Liver (tissue), 9 donors: ENCODE measurements around the gene TNFSF15. TPM values are rescaled to one million over a fixed set of nuclear protein-coding genes. Genes with fewer than 3 reads are reported as not detected.

Experiments used
- DNase-seq: peaks from one replicate; pipeline ENCODE4 v3.0.0-alpha.2; 2017; ENCODE audit warnings: low spot score
- H3K27ac ChIP-seq, 2 donors: one replicate each; pipeline ENCODE4 v1.7.0; 2013; ENCODE audit warnings: inconsistent platforms in 2 of 2, low read length in 2 of 2, control low read depth in 1 of 2, low read depth in 1 of 2, mild to moderate bottlenecking in 1 of 2
- H3K27me3 ChIP-seq, 4 donors: one replicate each; pipeline versions ENCODE4 v1.6.1 to v1.7.0; 2013; ENCODE audit warnings: low read length in 3 of 4, inconsistent platforms in 1 of 4, mild to moderate bottlenecking in 1 of 4, moderate library complexity in 1 of 4; ENCODE audit not compliant: control insufficient read depth in 4 of 4, insufficient read depth in 4 of 4
- H3K36me3 ChIP-seq, 4 donors: one replicate each; pipeline versions ENCODE4 v1.6.1 to v1.7.0; 2013; ENCODE audit warnings: low read length in 3 of 4, mild to moderate bottlenecking in 3 of 4, low read depth in 1 of 4, moderate library complexity in 1 of 4; ENCODE audit not compliant: control insufficient read depth in 4 of 4, insufficient read depth in 3 of 4
- H3K4me1 ChIP-seq, 4 donors: one replicate each; pipeline versions ENCODE4 v1.6.1 to v1.7.0; 2013; ENCODE audit warnings: low read length in 3 of 4, mild to moderate bottlenecking in 3 of 4, moderate library complexity in 1 of 4; ENCODE audit not compliant: control insufficient read depth in 4 of 4, insufficient read depth in 4 of 4
- H3K4me3 ChIP-seq, 3 donors: one replicate each; pipeline versions ENCODE4 v1.6.1 to v1.7.0; 2013; ENCODE audit warnings: low read length in 3 of 3, control low read depth in 1 of 3, low read depth in 1 of 3, mild to moderate bottlenecking in 1 of 3
- H3K9ac ChIP-seq, 2 donors: one replicate each; pipeline ENCODE4 v1.7.0; 2013; ENCODE audit warnings: low read length in 2 of 2, mild to moderate bottlenecking in 2 of 2, moderate library complexity in 2 of 2, control low read depth in 1 of 2, low read depth in 1 of 2
- H3K9me3 ChIP-seq, 4 donors: one replicate each; pipeline versions ENCODE4 v1.6.1 to v1.7.0; 2013; ENCODE audit warnings: low read length in 3 of 4; ENCODE audit not compliant: control insufficient read depth in 4 of 4
- EGR1 ChIP-seq, 2 donors: IDR thresholded peaks; 2 replicates each; pipeline ENCODE4 v1.6.1; 2016 to 2018; ENCODE audit warnings: antibody characterized with exemption in 2 of 2, low read depth in 2 of 2
- FOXA1 ChIP-seq: IDR thresholded peaks from 2 replicates; pipeline ENCODE4 v1.6.1; 2016; ENCODE audit warnings: antibody characterized with exemption
- FOXA2 ChIP-seq: IDR thresholded peaks from 2 replicates; pipeline ENCODE4 v1.6.1; 2016; ENCODE audit warnings: antibody characterized with exemption
- GABPA ChIP-seq, 2 donors: IDR thresholded peaks in 1 of 2; conservative IDR thresholded peaks in 1 of 2; 2 replicates each; pipeline ENCODE4 v1.6.1; 2016; ENCODE audit warnings: antibody characterized with exemption in 2 of 2, mild to moderate bottlenecking in 1 of 2, moderate library complexity in 1 of 2
- HNF4A ChIP-seq, 2 donors: conservative IDR thresholded peaks; 2 replicates each; pipeline ENCODE4 v1.6.1; 2016; ENCODE audit warnings: antibody characterized with exemption in 2 of 2, mild to moderate bottlenecking in 2 of 2
- HNF4G ChIP-seq: IDR thresholded peaks from 2 replicates; pipeline ENCODE4 v1.6.1; 2016; ENCODE audit warnings: antibody characterized with exemption
- NR2F2 ChIP-seq: IDR thresholded peaks from 2 replicates; pipeline ENCODE4 v1.6.1; 2016; ENCODE audit warnings: antibody characterized with exemption
- RAD21 ChIP-seq, 2 donors: IDR thresholded peaks; 2 replicates each; pipeline ENCODE4 v1.6.1; 2016; ENCODE audit warnings: antibody characterized with exemption in 2 of 2, mild to moderate bottlenecking in 2 of 2
- RXRA ChIP-seq, 2 donors: IDR thresholded peaks; 2 replicates each; pipeline ENCODE4 v1.6.1; 2017 to 2018; ENCODE audit warnings: antibody characterized with exemption in 2 of 2, mild to moderate bottlenecking in 1 of 2
- SP1 ChIP-seq: IDR thresholded peaks from 2 replicates; pipeline ENCODE4 v1.6.1; 2018; ENCODE audit warnings: antibody characterized with exemption, mild to moderate bottlenecking
- TAF1 ChIP-seq: conservative IDR thresholded peaks from 2 replicates; pipeline ENCODE4 v1.6.1; 2016; ENCODE audit warnings: antibody characterized with exemption, mild to moderate bottlenecking
- YY1 ChIP-seq: IDR thresholded peaks from 2 replicates; pipeline ENCODE4 v1.6.1; 2016; ENCODE audit warnings: antibody characterized with exemption, mild to moderate bottlenecking
- WGBS: extraction: QIAGEN DNeasy Blood & Tissue Kit; methylation state at CpG from one replicate; pipeline ENCODE4 v1.1.7; 2013; 5-methylcytosine and 5-hydroxymethylcytosine counted together
- polyA plus RNA-seq, 2 donors: library from polyadenylated mRNA; stranded (reverse) in 1 of 2; unstranded in 1 of 2; fragments of 200-250 nt in 1 of 2; fragments of >200 nt in 1 of 2; fragmentation: Nextera tagmentation in 1 of 2; extraction: Ambion mirVana in 1 of 2; gene quantifications; one replicate each; pipeline versions ENCODE4 v1.2.1 to v1.2.3, GENCODE V29; 2013 to 2015
- total RNA-seq, 2 donors: library from RNA; depleted of rRNA; stranded (reverse); fragments of >200 nt; gene quantifications; one replicate each; pipeline ENCODE4 v1.2.3, GENCODE V29; 2014
- TF ChIP-seq, protein P1 (sequence below): IDR thresholded peaks from 2 replicates; pipeline ENCODE4 v1.6.1; 2016; ENCODE audit warnings: antibody characterized with exemption, mild to moderate bottlenecking
- TF ChIP-seq, protein P2 (sequence below): IDR thresholded peaks from 2 replicates; pipeline ENCODE4 v1.6.1; 2016; ENCODE audit warnings: antibody characterized with exemption
- TF ChIP-seq, protein P3 (sequence below): IDR thresholded peaks from 2 replicates; pipeline ENCODE4 v1.6.1; 2016; ENCODE audit warnings: antibody characterized with exemption
- TF ChIP-seq, protein P4 (sequence below): IDR thresholded peaks from 2 replicates; pipeline ENCODE4 v1.6.1; 2016; ENCODE audit warnings: antibody characterized with exemption
- donor health status: healthy.
- donor health status: healthy.
- donor health status: healthy.
- donor health status: healthy.
- donor health status: healthy.

Gene TNFSF15
- total and polyA plus RNA-seq, 4 donors, result 0.01 to 0.42 (median 0.08) TPM; not detected in 1

DNA sequence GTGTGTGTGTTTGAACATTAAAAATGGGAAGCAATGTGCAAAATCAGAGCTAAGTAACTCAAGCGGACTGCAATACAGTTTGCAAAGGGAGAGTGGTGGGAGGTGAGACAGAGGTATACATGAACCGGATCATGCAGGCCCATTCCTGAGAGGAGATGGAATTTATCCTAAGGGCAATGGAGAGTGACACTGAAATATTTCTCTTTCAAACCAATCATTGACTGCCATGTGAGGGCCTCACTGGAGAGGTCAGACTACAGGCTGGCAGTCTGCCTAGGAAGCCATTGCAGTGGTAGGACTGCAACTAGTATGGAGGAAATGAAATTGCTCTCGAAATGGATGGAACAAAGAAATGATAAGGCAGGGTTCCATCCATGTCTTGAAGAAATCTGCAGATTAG, 34.8 kb downstream of the TNFSF15 start:
- Histone ChIP-seq H3K27me3 (no peaks in the 10 kb centered on the region), H3K36me3 (peaks cover 0 to 2% (median 0%) of the 10 kb centered on the region in 4 donors), H3K4me1 (no peaks in the 10 kb centered on the region), H3K9me3 (no peaks in the 10 kb centered on the region), H3K4me3 (no peak overlapping the region), H3K9ac (no peak overlapping the region), H3K27ac (no peak overlapping the region)
- WGBS, result 89% methylated on average over 3 of the region's 3 CpGs
- TF ChIP-seq FOXA2, result no peak
- no peak for TF ChIP-seq HNF4G
- no peak for TF ChIP-seq TAF1
- TF ChIP-seq, protein P1, sequence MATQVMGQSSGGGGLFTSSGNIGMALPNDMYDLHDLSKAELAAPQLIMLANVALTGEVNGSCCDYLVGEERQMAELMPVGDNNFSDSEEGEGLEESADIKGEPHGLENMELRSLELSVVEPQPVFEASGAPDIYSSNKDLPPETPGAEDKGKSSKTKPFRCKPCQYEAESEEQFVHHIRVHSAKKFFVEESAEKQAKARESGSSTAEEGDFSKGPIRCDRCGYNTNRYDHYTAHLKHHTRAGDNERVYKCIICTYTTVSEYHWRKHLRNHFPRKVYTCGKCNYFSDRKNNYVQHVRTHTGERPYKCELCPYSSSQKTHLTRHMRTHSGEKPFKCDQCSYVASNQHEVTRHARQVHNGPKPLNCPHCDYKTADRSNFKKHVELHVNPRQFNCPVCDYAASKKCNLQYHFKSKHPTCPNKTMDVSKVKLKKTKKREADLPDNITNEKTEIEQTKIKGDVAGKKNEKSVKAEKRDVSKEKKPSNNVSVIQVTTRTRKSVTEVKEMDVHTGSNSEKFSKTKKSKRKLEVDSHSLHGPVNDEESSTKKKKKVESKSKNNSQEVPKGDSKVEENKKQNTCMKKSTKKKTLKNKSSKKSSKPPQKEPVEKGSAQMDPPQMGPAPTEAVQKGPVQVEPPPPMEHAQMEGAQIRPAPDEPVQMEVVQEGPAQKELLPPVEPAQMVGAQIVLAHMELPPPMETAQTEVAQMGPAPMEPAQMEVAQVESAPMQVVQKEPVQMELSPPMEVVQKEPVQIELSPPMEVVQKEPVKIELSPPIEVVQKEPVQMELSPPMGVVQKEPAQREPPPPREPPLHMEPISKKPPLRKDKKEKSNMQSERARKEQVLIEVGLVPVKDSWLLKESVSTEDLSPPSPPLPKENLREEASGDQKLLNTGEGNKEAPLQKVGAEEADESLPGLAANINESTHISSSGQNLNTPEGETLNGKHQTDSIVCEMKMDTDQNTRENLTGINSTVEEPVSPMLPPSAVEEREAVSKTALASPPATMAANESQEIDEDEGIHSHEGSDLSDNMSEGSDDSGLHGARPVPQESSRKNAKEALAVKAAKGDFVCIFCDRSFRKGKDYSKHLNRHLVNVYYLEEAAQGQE, result no peak
- no peak for TF ChIP-seq NR2F2
- TF ChIP-seq YY1, result no peak
- TF ChIP-seq, protein P2, sequence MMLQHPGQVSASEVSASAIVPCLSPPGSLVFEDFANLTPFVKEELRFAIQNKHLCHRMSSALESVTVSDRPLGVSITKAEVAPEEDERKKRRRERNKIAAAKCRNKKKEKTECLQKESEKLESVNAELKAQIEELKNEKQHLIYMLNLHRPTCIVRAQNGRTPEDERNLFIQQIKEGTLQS, result no peak
- TF ChIP-seq, protein P3, sequence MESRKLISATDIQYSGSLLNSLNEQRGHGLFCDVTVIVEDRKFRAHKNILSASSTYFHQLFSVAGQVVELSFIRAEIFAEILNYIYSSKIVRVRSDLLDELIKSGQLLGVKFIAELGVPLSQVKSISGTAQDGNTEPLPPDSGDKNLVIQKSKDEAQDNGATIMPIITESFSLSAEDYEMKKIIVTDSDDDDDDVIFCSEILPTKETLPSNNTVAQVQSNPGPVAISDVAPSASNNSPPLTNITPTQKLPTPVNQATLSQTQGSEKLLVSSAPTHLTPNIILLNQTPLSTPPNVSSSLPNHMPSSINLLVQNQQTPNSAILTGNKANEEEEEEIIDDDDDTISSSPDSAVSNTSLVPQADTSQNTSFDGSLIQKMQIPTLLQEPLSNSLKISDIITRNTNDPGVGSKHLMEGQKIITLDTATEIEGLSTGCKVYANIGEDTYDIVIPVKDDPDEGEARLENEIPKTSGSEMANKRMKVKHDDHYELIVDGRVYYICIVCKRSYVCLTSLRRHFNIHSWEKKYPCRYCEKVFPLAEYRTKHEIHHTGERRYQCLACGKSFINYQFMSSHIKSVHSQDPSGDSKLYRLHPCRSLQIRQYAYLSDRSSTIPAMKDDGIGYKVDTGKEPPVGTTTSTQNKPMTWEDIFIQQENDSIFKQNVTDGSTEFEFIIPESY, result no peak
- TF ChIP-seq HNF4A (conservative IDR thresholded peaks at IDR 0.05), result no peak
- no peak for TF ChIP-seq EGR1 (IDR thresholded peaks at IDR 0.05; ENCODE audit: low read depth in 2 of 2)
- no peak for TF ChIP-seq SP1
- TF ChIP-seq FOXA1, result no peak
- no peak for TF ChIP-seq RXRA (IDR thresholded peaks at IDR 0.05)
- DNase-seq, result no peak

DNA sequence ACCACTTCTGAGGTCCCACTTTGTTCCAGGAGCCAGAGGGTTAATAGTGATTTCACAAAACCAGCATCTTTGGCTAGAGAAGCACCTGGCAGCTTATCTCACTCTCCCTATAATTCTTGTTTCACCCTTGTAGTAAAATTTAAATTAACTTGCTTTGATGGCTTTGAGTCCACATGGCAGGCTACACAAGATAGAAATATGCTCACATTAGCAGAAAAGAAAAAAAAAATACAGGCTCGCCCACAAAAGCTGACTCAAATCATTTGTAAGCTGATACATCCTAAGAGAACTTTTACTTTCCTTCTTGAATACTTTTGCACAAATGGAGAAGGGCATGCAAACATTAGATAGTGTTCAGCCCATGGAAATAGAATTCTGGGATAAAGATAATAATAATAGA, 36.2 kb downstream of the TNFSF15 start:
- H3K27ac ChIP-seq, result no peak overlapping the region
- no peak overlapping the region for H3K4me3 ChIP-seq
- DNase-seq, result no peak
- no peaks in the 10 kb centered on the region for H3K4me1 ChIP-seq
- no peaks in the 10 kb centered on the region for H3K27me3 ChIP-seq
- 60% methylated on average over 1 of the region's 1 CpG for WGBS
- no peaks in the 10 kb centered on the region for H3K9me3 ChIP-seq
- no peak overlapping the region for H3K9ac ChIP-seq
- no peaks in the 10 kb centered on the region for H3K36me3 ChIP-seq
- TF ChIP-seq, protein P2, result no peak
- TF ChIP-seq, protein P1, result no peak
- TF ChIP-seq FOXA2, result no peak
- TF ChIP-seq FOXA1, result no peak
- no peak for TF ChIP-seq RAD21 (IDR thresholded peaks at IDR 0.05)
- TF ChIP-seq, protein P4, sequence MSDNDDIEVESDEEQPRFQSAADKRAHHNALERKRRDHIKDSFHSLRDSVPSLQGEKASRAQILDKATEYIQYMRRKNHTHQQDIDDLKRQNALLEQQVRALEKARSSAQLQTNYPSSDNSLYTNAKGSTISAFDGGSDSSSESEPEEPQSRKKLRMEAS, result no peak
- no peak for TF ChIP-seq HNF4G
- no peak for TF ChIP-seq NR2F2
- no peak for TF ChIP-seq TAF1
- no peak for TF ChIP-seq GABPA (IDR thresholded peaks at IDR 0.05 in 1 of 2, conservative IDR thresholded peaks at IDR 0.05 in 1 of 2)
